ENCODE data around the gene ZHX3.
A peak's percentile ranks its signal among the peaks of the same experiment; 100 is the strongest.

ZHX3 gene

DNA sequence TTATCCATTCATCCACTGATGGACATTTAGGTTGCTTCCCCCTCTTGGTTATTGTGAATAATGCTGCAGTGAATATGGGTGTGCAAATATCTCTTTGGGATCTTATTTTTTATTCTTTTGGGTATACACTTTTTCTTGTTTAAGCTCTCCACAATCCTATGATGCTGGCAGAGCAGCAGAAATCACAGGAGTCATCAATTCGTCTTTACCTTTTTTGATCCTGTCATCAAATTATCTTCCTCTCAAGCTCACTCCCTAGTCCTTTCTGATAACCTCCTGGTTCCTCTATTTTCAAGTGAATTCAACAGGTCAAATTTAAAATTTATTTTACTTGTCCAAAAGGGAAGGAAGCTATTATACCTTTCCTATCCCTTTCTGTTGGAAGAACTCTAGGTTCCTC is 91.1 kb downstream of the ZHX3 start:
- no peaks in the 10 kb centered on the region for H3K27me3 ChIP-seq (ENCODE audit: insufficient read depth, low read length, poor library complexity, severe bottlenecking)
- TF ChIP-seq EZH2phosphoT487 (IDR thresholded peaks at IDR 0.05; ENCODE audit: borderline replicate concordance), result no peak
- TF ChIP-seq, protein P1, sequence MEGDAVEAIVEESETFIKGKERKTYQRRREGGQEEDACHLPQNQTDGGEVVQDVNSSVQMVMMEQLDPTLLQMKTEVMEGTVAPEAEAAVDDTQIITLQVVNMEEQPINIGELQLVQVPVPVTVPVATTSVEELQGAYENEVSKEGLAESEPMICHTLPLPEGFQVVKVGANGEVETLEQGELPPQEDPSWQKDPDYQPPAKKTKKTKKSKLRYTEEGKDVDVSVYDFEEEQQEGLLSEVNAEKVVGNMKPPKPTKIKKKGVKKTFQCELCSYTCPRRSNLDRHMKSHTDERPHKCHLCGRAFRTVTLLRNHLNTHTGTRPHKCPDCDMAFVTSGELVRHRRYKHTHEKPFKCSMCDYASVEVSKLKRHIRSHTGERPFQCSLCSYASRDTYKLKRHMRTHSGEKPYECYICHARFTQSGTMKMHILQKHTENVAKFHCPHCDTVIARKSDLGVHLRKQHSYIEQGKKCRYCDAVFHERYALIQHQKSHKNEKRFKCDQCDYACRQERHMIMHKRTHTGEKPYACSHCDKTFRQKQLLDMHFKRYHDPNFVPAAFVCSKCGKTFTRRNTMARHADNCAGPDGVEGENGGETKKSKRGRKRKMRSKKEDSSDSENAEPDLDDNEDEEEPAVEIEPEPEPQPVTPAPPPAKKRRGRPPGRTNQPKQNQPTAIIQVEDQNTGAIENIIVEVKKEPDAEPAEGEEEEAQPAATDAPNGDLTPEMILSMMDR (conservative IDR thresholded peaks at IDR 0.05; ENCODE audit: low read length), result no peak

DNA sequence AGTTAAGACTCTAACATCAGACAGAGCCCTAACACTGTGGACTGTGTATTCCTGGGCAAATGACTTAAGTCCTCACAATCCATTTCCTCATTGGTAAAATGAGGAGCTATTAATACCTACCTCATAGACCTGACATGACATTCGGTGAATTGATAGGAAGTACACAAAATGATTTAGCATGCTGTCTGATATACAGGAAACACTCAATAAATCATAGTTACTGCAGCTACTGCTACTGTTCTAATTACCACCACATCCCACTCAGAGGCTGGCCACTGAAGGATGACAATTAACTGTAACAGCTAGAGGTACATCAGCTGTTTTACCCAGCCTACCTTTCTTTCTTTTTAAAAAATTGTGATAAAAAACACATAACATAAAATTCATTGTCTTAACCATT is 92.4 kb downstream of the ZHX3 start:
- H3K9me3 ChIP-seq (ENCODE audit: insufficient read depth, low read depth, low read length), result no peaks in the 10 kb centered on the region
- no peak overlapping the region for H2AFZ ChIP-seq (ENCODE audit: low read length)
- H3K36me3 ChIP-seq (ENCODE audit: insufficient read depth, low read length), result no peaks in the 10 kb centered on the region
- peaks cover 53% of the 10 kb centered on the region for H3K4me1 ChIP-seq (ENCODE audit: insufficient read depth, low read length, poor library complexity, severe bottlenecking)
- no peaks in the 10 kb centered on the region for H3K79me2 ChIP-seq (ENCODE audit: insufficient read depth, low read length)
- no peaks in the 10 kb centered on the region for H3F3A ChIP-seq (ENCODE audit: low read depth)
- peak overlapping the region; percentile 22 for H3K9ac ChIP-seq (ENCODE audit: low read depth, low read length, poor library complexity, severe bottlenecking)
- peak overlapping the region; percentile 2 for H3K4me3 ChIP-seq (ENCODE audit: low read length, poor library complexity, severe bottlenecking)
- H3K4me2 ChIP-seq (ENCODE audit: low read depth, low read length, poor library complexity, severe bottlenecking), result peak overlapping the region; percentile 45
- H3K27me3 ChIP-seq (ENCODE audit: insufficient read depth, low read length, poor library complexity, severe bottlenecking), result no peaks in the 10 kb centered on the region
- TF ChIP-seq, protein P1 (conservative IDR thresholded peaks at IDR 0.05; ENCODE audit: low read length), result no peak
- TF ChIP-seq EZH2phosphoT487 (IDR thresholded peaks at IDR 0.05; ENCODE audit: borderline replicate concordance), result no peak
- H3K9me2 ChIP-seq (replicated peaks; ENCODE audit: low read depth, low read length), result no peaks in the 10 kb centered on the region
- no peaks in the 10 kb centered on the region for H4K20me1 ChIP-seq (ENCODE audit: insufficient read depth, low read length, poor library complexity, severe bottlenecking)

More for the DNA sequence above, 91.1 kb downstream of the ZHX3 start:
- H3K9me2 ChIP-seq (replicated peaks; ENCODE audit: low read depth, low read length), result no peaks in the 10 kb centered on the region
- no peak overlapping the region for H3K4me3 ChIP-seq (ENCODE audit: low read length, poor library complexity, severe bottlenecking)
- no peaks in the 10 kb centered on the region for H3K79me2 ChIP-seq (ENCODE audit: insufficient read depth, low read length)
- no peaks in the 10 kb centered on the region for H3K36me3 ChIP-seq (ENCODE audit: insufficient read depth, low read length)
- no peaks in the 10 kb centered on the region for H4K20me1 ChIP-seq (ENCODE audit: insufficient read depth, low read length, poor library complexity, severe bottlenecking)
- H3K4me1 ChIP-seq (ENCODE audit: insufficient read depth, low read length, poor library complexity, severe bottlenecking), result peaks cover 59% of the 10 kb centered on the region
- H3K4me2 ChIP-seq (ENCODE audit: low read depth, low read length, poor library complexity, severe bottlenecking), result no peak overlapping the region
- no peak overlapping the region for H2AFZ ChIP-seq (ENCODE audit: low read length)
- no peak overlapping the region for H3K9ac ChIP-seq (ENCODE audit: low read depth, low read length, poor library complexity, severe bottlenecking)
- no peaks in the 10 kb centered on the region for H3K9me3 ChIP-seq (ENCODE audit: insufficient read depth, low read depth, low read length)
- no peaks in the 10 kb centered on the region for H3F3A ChIP-seq (ENCODE audit: low read depth)

DNA sequence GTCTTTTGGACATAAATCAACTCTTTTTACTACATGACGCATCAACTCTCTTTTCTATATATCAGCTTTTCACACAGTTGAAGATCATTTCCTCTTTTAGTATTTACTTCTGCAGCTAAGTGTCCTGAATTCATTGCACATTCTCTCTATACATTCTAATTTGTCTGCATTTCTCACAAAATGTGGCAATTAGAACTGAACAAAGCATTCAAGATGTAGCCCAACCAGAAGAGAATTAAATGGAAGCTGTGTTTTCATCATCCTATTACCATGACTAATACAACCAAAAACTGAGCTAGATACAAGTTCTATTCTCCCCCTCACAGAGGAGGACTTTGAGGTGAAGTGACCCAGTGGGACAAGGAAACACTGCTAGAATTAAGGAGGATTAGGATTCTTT is 93.2 kb downstream of the ZHX3 start:
- Histone ChIP-seq H3K9ac (ENCODE audit: low read depth, low read length, poor library complexity, severe bottlenecking) (peak overlapping the region; percentile 22), H3K9me3 (ENCODE audit: insufficient read depth, low read depth, low read length) (no peaks in the 10 kb centered on the region), H3K27me3 (ENCODE audit: insufficient read depth, low read length, poor library complexity, severe bottlenecking) (no peaks in the 10 kb centered on the region), H3K36me3 (ENCODE audit: insufficient read depth, low read length) (no peaks in the 10 kb centered on the region), H3K4me3 (ENCODE audit: low read length, poor library complexity, severe bottlenecking) (no peak overlapping the region), H3F3A (ENCODE audit: low read depth) (no peaks in the 10 kb centered on the region), H3K4me1 (ENCODE audit: insufficient read depth, low read length, poor library complexity, severe bottlenecking) (peaks cover 48% of the 10 kb centered on the region), H3K9me2 (replicated peaks; ENCODE audit: low read depth, low read length) (no peaks in the 10 kb centered on the region), H4K20me1 (ENCODE audit: insufficient read depth, low read length, poor library complexity, severe bottlenecking) (no peaks in the 10 kb centered on the region), H3K79me2 (ENCODE audit: insufficient read depth, low read length) (no peaks in the 10 kb centered on the region), H3K4me2 (ENCODE audit: low read depth, low read length, poor library complexity, severe bottlenecking) (peak overlapping the region; percentile 45), H2AFZ (ENCODE audit: low read length) (no peak overlapping the region)
- TF ChIP-seq, protein P1 (conservative IDR thresholded peaks at IDR 0.05; ENCODE audit: low read length), result no peak
- no peak for TF ChIP-seq EZH2phosphoT487 (IDR thresholded peaks at IDR 0.05; ENCODE audit: borderline replicate concordance)
